GM23338 (cell line): ENCODE measurements around the gene C5orf58. TPM values are rescaled to one million over a fixed set of nuclear protein-coding genes. Genes with fewer than 3 reads are reported as not detected.

Experiments used
- ATAC-seq: fragments of 200-7000 bp; cut with Tn5 transposase; 3 replicates; pipeline ENCODE4 v1.9.1; 2020
- DNase-seq: peaks from one replicate; pipeline ENCODE4 v3.0.0-alpha.2; 2015; ENCODE audit warnings: low spot score
- H2AFZ ChIP-seq: fragments of 200-600 bp; sonication (generic); 2 replicates; pipeline ENCODE4 v1.8.0; 2016; ENCODE audit warnings: antibody characterized with exemption, mild to moderate bottlenecking, moderate library complexity
- H3F3A ChIP-seq: fragments of 200-600 bp; sonication (generic); replicated peaks from 2 replicates; pipeline ENCODE4 v1.8.0; 2017; ENCODE audit warnings: antibody characterized with exemption, mixed run types, low read depth
- H3K27ac ChIP-seq: fragments of 200-600 bp; sonication (generic); 2 replicates; pipeline ENCODE4 v1.6.1; 2016; ENCODE audit warnings: low read depth
- H3K27me3 ChIP-seq: fragments of 200-600 bp; sonication (generic); 2 replicates; pipeline ENCODE4 v1.8.0; 2016; ENCODE audit warnings: mild to moderate bottlenecking, mixed run types, moderate library complexity; ENCODE audit not compliant: insufficient read depth
- H3K36me3 ChIP-seq: fragments of 200-600 bp; sonication (generic); 2 replicates; pipeline ENCODE4 v1.8.0; 2016; ENCODE audit warnings: mild to moderate bottlenecking; ENCODE audit not compliant: insufficient read depth
- H3K4me1 ChIP-seq: fragments of 200-600 bp; sonication (generic); 2 replicates; pipeline ENCODE4 v1.8.0; 2016; ENCODE audit warnings: mild to moderate bottlenecking, moderate library complexity; ENCODE audit not compliant: insufficient read depth
- H3K4me2 ChIP-seq: fragments of 200-600 bp; sonication (generic); 2 replicates; pipeline ENCODE4 v1.7.1; 2017; ENCODE audit warnings: mixed run types
- H3K4me3 ChIP-seq: fragments of 200-600 bp; sonication (generic); 2 replicates; pipeline ENCODE4 v1.6.1; 2016; ENCODE audit warnings: mixed run types
- H3K79me2 ChIP-seq: fragments of 200-600 bp; sonication (generic); replicated peaks from 2 replicates; pipeline ENCODE4 v1.8.0; 2017; ENCODE audit warnings: mild to moderate bottlenecking; ENCODE audit not compliant: insufficient read depth
- H3K9me2 ChIP-seq: fragments of 200-600 bp; sonication (generic); 2 replicates; pipeline ENCODE4 v1.8.0; 2017; ENCODE audit not compliant: insufficient read depth
- H4K20me1 ChIP-seq: fragments of 200-600 bp; sonication (generic); replicated peaks from 2 replicates; pipeline ENCODE4 v1.8.0; 2017; ENCODE audit warnings: mild to moderate bottlenecking; ENCODE audit not compliant: insufficient read depth
- H3K27ac Mint-ChIP-seq: 2 replicates; pipeline ENCODE4 v1.8.0; 2020; ENCODE audit warnings: inconsistent platforms, mild to moderate bottlenecking, moderate library complexity, mixed read lengths
- H3K27me3 Mint-ChIP-seq: 3 replicates; pipeline ENCODE4 v1.8.0; 2022; ENCODE audit warnings: low read depth, mild to moderate bottlenecking, moderate library complexity, mixed read lengths, inconsistent platforms; ENCODE audit not compliant: insufficient read depth, poor library complexity
- H3K36me3 Mint-ChIP-seq: 3 replicates; pipeline ENCODE4 v1.8.0; 2021; ENCODE audit warnings: low read depth, mild to moderate bottlenecking, inconsistent platforms, moderate library complexity, mixed read lengths
- H3K4me1 Mint-ChIP-seq: 3 replicates; pipeline ENCODE4 v1.8.0; 2020; ENCODE audit warnings: mild to moderate bottlenecking, inconsistent platforms, mixed read lengths
- H3K4me3 Mint-ChIP-seq: 3 replicates; pipeline ENCODE4 v1.8.0; 2021; ENCODE audit warnings: moderate library complexity, mild to moderate bottlenecking, inconsistent platforms, mixed read lengths
- H3K9me3 Mint-ChIP-seq: 3 replicates; pipeline ENCODE4 v1.8.0; 2020; ENCODE audit warnings: moderate library complexity, mild to moderate bottlenecking, inconsistent platforms, mixed read lengths
- CREB1 ChIP-seq: fragments of 250-450 bp; sonication (Bioruptor Pico); IDR thresholded peaks from 2 replicates; pipeline ENCODE4 v1.5.0; 2020; ENCODE audit warnings: low read depth, mild to moderate bottlenecking, moderate library complexity
- CTCF ChIP-seq, 2 experiments: fragments of 200-600 bp in 1 of 2; sonication (generic) in 1 of 2; conservative IDR thresholded peaks; 2 replicates each; pipeline versions ENCODE4 v1.5.1 to v1.6.1; 2016 to 2017; ENCODE audit warnings: antibody characterized with exemption in 2 of 2, low read depth in 2 of 2, mild to moderate bottlenecking in 2 of 2, moderate library complexity in 1 of 2
- ETS1 ChIP-seq: IDR thresholded peaks from 2 replicates; pipeline ENCODE4 v1.6.1; 2016; ENCODE audit warnings: antibody characterized with exemption
- JUNB ChIP-seq: IDR thresholded peaks from one replicate; pipeline ENCODE4 v1.6.1; 2016; ENCODE audit warnings: antibody characterized with exemption; ENCODE audit not compliant: unreplicated experiment
- NANOG ChIP-seq: IDR thresholded peaks from 2 replicates; pipeline ENCODE4 v1.6.1; 2016; ENCODE audit warnings: antibody characterized with exemption, borderline replicate concordance
- POLR2AphosphoS5 ChIP-seq: IDR thresholded peaks from 2 replicates; pipeline ENCODE4 v1.6.1; 2016; ENCODE audit warnings: antibody characterized with exemption, low read depth
- REST ChIP-seq: IDR thresholded peaks from one replicate; pipeline ENCODE4 v1.6.1; 2018; ENCODE audit warnings: antibody characterized with exemption; ENCODE audit not compliant: unreplicated experiment
- STAT1 ChIP-seq: IDR thresholded peaks from one replicate; pipeline ENCODE4 v1.6.1; 2016; ENCODE audit warnings: antibody characterized with exemption; ENCODE audit not compliant: unreplicated experiment
- ZNF114 ChIP-seq: fragments of 250-450 bp; sonication (Bioruptor Pico); IDR thresholded peaks from 2 replicates; pipeline ENCODE4 v1.5.0; 2020; ENCODE audit warnings: mild to moderate bottlenecking, moderate library complexity
- ZNF331 ChIP-seq: fragments of 250-450 bp; sonication (Bioruptor Pico); IDR thresholded peaks from 2 replicates; pipeline ENCODE4 v1.5.0; 2020; ENCODE audit warnings: low read depth, mild to moderate bottlenecking, moderate library complexity
- ZNF462 ChIP-seq: fragments of 250-450 bp; sonication (Bioruptor Pico); IDR thresholded peaks from 2 replicates; pipeline ENCODE4 v1.5.0; 2020; ENCODE audit warnings: mild to moderate bottlenecking, moderate library complexity
- polyA plus RNA-seq: library from polyadenylated mRNA; unstranded; fragments of >200 nt; fragmentation: Nextera tagmentation; extraction: Ambion mirVana; gene quantifications from 2 replicates; pipeline ENCODE4 v1.2.1, GENCODE V29; 2016
- total RNA-seq: library from RNA; depleted of rRNA; stranded (reverse); fragments of >200 nt; shearing (Covaris generic); gene quantifications from 2 replicates; pipeline ENCODE4 v1.2.3, GENCODE V29; 2014

Gene C5orf58
- total and polyA plus RNA-seq, 2 experiments from 2014 or later, result 1.0 to 9.1 TPM

GRCh38 chr5:170288551-170288950 lies 55.8 kb downstream of the C5orf58 start (continued):
- no peak for TF ChIP-seq ETS1
- no peak for TF ChIP-seq CREB1 (CRISPR knock-in tag)
- no peak for TF ChIP-seq NANOG

- no peak overlapping the region for H2AFZ ChIP-seq
- no peaks in the 10 kb centered on the region for H3K36me3 ChIP-seq
- no peak overlapping the region for H3K27ac Mint-ChIP-seq
- H3K27ac ChIP-seq, result no peak overlapping the region
- H3K79me2 ChIP-seq, result no peaks in the 10 kb centered on the region
- H3K36me3 Mint-ChIP-seq, result peaks cover 34% of the 10 kb centered on the region
- peaks cover 22% of the 10 kb centered on the region for H3K27me3 Mint-ChIP-seq
- H3K4me3 ChIP-seq, result no peak overlapping the region
- H3F3A ChIP-seq, result no peaks in the 10 kb centered on the region
- peaks cover 18% of the 10 kb centered on the region for H3K4me1 ChIP-seq
- no peaks in the 10 kb centered on the region for H4K20me1 ChIP-seq
- ATAC-seq (no peak), DNase-seq (no peak)
- H3K4me1 Mint-ChIP-seq, result peaks cover 15% of the 10 kb centered on the region
- peaks cover 41% of the 10 kb centered on the region for H3K9me3 Mint-ChIP-seq
- H3K27me3 ChIP-seq, result no peaks in the 10 kb centered on the region
- no peak overlapping the region for H3K4me3 Mint-ChIP-seq
- H3K9me2 ChIP-seq, result 0 out of 2 replicates have a peak, but pooled peaks cover 9% of the 10 kb centered on the region
- no peak overlapping the region for H3K4me2 ChIP-seq
- TF ChIP-seq CREB1 (CRISPR knock-in tag) (no peak), POLR2AphosphoS5 (no peak), ZNF331 (no peak), ZNF462 (CRISPR knock-in tag) (no peak), ETS1 (no peak), ZNF114 (CRISPR knock-in tag) (no peak), NANOG (no peak), STAT1 (no peak), REST (no peak), CTCF (conservative IDR thresholded peaks at IDR 0.05; ENCODE audit: low read depth in 2 of 2) (no peak), JUNB (no peak)
Observed at GRCh38 chr5:170289121-170289520, 56.3 kb downstream of the C5orf58 start.
